ENCODE measurements around the gene USP22.
"Not testable (repeated sequence)": the region's sequence is repeated elsewhere in the genome, so short reads cannot be mapped to it uniquely, and the experiment has no call there.

DNA sequence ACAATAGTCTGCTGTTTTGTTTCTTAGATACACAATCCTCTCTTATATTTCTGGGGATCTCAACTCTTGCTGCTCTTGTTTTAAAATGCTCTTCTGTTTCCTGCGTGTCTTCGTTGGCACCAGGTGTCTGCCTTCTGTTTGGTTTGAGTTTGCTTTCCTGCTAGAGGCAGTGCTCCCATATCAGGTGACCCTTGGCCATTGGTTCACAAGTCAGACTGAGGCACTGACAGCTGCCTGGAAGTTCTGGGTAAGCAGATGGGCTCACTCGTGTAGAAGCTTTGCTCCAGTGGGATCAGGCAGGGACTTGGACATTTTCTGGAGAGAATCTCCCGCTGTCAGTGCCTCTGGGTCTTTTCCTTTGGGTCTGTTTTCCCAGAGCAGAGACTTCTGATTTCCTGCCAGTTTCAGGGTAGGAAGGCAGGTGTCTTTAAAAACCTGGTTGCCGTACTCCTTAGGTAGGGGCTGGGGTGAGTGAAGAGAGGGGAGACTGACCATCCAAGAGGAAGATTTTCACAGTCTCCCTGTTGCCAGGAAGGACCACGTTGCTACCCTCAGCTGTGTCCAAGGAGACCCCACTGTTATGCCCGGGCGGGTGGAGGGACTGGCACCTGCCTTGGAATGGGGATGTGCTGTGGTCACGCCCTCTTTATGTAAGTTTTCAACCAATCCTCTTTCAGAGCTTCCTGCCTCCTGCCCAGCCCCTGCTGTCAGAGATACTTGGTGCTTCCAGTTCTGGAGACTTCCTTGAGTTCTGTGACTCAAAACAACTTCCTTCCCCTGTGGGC is 63.6 kb downstream of the USP22 start:
- TF ChIP-seq CTCF (conservative IDR thresholded peaks at IDR 0.05 in 1 of 2, IDR thresholded peaks at IDR 0.05 in 1 of 2; ENCODE audit: low read depth in 1 of 2, low read length in 2 of 2); EZH2 (IDR thresholded peaks at IDR 0.05; ENCODE audit: low read length, missing control alignments): not testable (repeated sequence)
